Mesodermal cell (in vitro differentiated cells): ENCODE measurements around the gene SMIM9.
"Not testable (repeated sequence)": the region's sequence is repeated elsewhere in the genome, so short reads cannot be mapped to it uniquely, and the experiment has no call there.

Experiments used
- H3K27ac ChIP-seq: 2 replicates; pipeline ENCODE4 v1.7.0; 2013; ENCODE audit warnings: mild to moderate bottlenecking, low read depth, low read length, moderate library complexity; ENCODE audit not compliant: severe bottlenecking
- H3K36me3 ChIP-seq: 2 replicates; pipeline ENCODE4 v1.7.1; 2013; ENCODE audit warnings: mild to moderate bottlenecking, low read length, moderate library complexity; ENCODE audit not compliant: control insufficient read depth, insufficient read depth
- H3K4me1 ChIP-seq: one replicate; pipeline ENCODE4 v1.7.1; 2013; ENCODE audit warnings: mild to moderate bottlenecking, low read length; ENCODE audit not compliant: insufficient read depth, control insufficient read depth, poor library complexity, severe bottlenecking
- H3K4me3 ChIP-seq: 2 replicates; pipeline ENCODE4 v1.7.0; 2013; ENCODE audit warnings: low read length, control low read depth, mild to moderate bottlenecking; ENCODE audit not compliant: insufficient read depth, poor library complexity, severe bottlenecking; ENCODE audit errors: extremely low read depth
- H3K9me3 ChIP-seq: 2 replicates; pipeline ENCODE4 v1.7.1; 2013; ENCODE audit warnings: mild to moderate bottlenecking, low read length, moderate library complexity; ENCODE audit not compliant: control insufficient read depth
- WGBS, 2 experiments: methylation state at CpG; one replicate each; pipeline ENCODE4 v1.1.5; 2013; ENCODE audit warnings: missing lambda C conversion rate in 2 of 2; ENCODE audit not compliant: insufficient coverage in 2 of 2; 5-methylcytosine and 5-hydroxymethylcytosine counted together

Gene SMIM9

DNA sequence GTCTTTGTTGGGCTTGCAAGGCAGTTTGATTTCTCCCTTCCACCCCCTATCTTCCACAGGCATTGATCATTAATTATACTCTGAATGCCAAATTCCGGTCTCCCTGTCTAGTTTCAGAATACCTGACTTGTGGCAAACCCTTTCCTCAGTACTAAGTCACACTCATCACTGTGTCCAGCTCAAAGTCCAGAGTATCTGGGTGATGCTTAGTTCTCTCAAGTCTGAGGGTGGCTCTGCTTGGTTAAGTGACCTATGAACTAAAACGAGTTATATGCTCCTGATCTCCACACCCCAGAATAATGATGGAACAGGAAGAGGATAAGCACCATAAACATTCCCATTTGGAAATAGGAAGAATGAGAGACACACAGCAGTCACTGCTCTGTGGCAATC is 6.5 kb downstream of the SMIM9 start:
- no peak overlapping the region for H3K4me3 ChIP-seq
- H3K36me3 ChIP-seq, result no peaks in the 10 kb centered on the region
- H3K9me3 ChIP-seq, result no peaks in the 10 kb centered on the region
- no peaks in the 10 kb centered on the region for H3K4me1 ChIP-seq
- no peak overlapping the region for H3K27ac ChIP-seq
- WGBS, 2 experiments, result 93 to 100% methylated on average over 1 to 2 of the region's 2 CpGs

GRCh38 chrX:154827194-154828015 is 7.1 kb downstream of the SMIM9 start:
- Histone ChIP-seq H3K9me3 (no peaks in the 10 kb centered on the region), H3K4me3 (no peak overlapping the region), H3K27ac (no peak overlapping the region), H3K4me1 (no peaks in the 10 kb centered on the region), H3K36me3 (no peaks in the 10 kb centered on the region)
- WGBS, 2 experiments, result 69 to 100% methylated on average over 1 to 3 of the region's 4 CpGs

DNA sequence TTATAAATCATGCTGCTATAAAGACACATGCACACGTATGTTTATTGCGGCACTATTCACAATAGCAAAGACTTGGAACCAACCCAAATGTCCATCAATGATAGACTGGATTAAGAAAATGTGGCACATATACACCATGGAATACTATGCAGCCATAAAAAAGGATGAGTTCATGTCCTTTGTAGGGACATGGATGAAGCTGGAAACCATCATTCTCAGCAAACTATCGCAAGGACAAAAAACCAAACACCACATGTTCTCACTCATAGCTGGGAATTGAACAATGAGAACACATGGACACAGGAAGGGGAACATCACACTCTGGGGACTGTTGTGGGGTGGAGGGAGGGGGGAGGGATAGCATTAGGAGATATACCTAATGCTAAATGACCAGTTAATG is 8.9 kb downstream of the SMIM9 start:
- not testable (repeated sequence) for H3K4me3 ChIP-seq, H3K27ac ChIP-seq, H3K4me1 ChIP-seq, H3K9me3 ChIP-seq, H3K36me3 ChIP-seq
- no CpG with 5 or more reads among the region's 3 CpGs for WGBS, 2 experiments

GRCh38 chrX:154824638-154825037 is 9.8 kb downstream of the SMIM9 start:
- H3K27ac ChIP-seq, result no peak overlapping the region
- H3K4me1 ChIP-seq, result no peaks in the 10 kb centered on the region
- H3K9me3 ChIP-seq, result no peaks in the 10 kb centered on the region
- no CpG with 5 or more reads among the region's 1 CpG for WGBS, 2 experiments
- no peak overlapping the region for H3K4me3 ChIP-seq
- no peaks in the 10 kb centered on the region for H3K36me3 ChIP-seq

- H3K27ac ChIP-seq, result no peak overlapping the region
- H3K36me3 ChIP-seq, result no peaks in the 10 kb centered on the region
- H3K9me3 ChIP-seq, result no peaks in the 10 kb centered on the region
- no peaks in the 10 kb centered on the region for H3K4me1 ChIP-seq
- no peak overlapping the region for H3K4me3 ChIP-seq
- WGBS, 2 experiments, result 79 to 80% methylated on average over 1 to 2 of the region's 3 CpGs
Observed at GRCh38 chrX:154822029-154822428, 12.4 kb downstream of the SMIM9 start.

DNA sequence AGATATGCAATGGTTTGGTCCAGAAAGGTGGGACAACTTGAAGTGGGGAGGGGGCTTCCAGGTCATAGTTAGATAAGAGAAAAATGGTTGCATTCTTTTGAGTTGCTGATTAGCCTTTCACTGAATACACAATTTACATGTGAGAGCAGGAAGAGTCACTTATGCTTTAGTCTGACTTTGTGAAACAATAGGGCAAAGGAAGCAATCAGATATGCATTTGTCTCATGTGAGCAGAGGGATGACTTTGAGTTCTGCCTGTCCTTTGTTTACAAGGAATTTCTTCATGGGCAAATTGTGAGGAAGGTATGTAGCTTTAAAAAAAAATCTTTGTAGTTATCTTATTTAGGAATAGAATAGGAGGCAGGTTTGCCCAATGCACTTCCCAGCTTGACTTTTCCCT is 12.9 kb downstream of the SMIM9 start:
- Histone ChIP-seq H3K4me1 (no peaks in the 10 kb centered on the region), H3K27ac (no peak overlapping the region), H3K9me3 (no peaks in the 10 kb centered on the region), H3K36me3 (no peaks in the 10 kb centered on the region), H3K4me3 (no peak overlapping the region)

DNA sequence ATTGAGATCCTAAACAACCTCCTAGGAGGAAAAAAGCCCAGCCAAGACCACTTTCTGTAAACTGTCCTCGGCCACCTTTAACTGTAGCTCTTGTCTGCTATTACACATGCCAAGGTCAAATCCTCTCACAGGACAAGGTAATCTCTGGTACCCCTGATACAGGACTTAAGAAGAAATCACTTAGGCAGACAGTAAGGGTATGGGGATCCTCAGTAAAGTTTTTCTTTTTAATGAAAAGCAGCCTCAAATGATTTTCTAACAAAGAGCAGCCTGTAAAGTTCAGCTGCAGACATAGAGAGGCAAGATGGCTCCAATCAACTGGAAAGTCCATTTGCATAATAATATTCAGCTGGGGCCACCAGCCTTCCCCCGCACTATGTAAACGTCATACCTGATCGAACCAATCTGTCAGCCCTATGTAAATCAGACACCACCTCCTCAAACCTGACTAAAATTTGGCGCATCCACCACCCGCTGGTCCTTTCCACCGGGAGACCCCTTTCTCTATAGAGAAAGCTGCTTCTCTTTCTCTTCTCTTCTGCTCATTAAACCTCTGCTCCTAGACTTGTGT is 14.6 kb downstream of the SMIM9 start:
- Histone ChIP-seq H3K9me3 (no peaks in the 10 kb centered on the region), H3K27ac (no peak overlapping the region), H3K4me1 (no peaks in the 10 kb centered on the region), H3K36me3 (no peaks in the 10 kb centered on the region), H3K4me3 (no peak overlapping the region)
- WGBS, 2 experiments, result 65 to 70% methylated on average over 2 to 5 of the region's 7 CpGs

GRCh38 chrX:154818916-154819770 is 15.3 kb downstream of the SMIM9 start:
- no peaks in the 10 kb centered on the region for H3K4me1 ChIP-seq
- H3K36me3 ChIP-seq, result no peaks in the 10 kb centered on the region
- WGBS, 2 experiments, result 92 to 96% methylated on average over 5 to 7 of the region's 11 CpGs
- H3K27ac ChIP-seq, result no peak overlapping the region
- H3K4me3 ChIP-seq, result no peak overlapping the region
- no peaks in the 10 kb centered on the region for H3K9me3 ChIP-seq

DNA sequence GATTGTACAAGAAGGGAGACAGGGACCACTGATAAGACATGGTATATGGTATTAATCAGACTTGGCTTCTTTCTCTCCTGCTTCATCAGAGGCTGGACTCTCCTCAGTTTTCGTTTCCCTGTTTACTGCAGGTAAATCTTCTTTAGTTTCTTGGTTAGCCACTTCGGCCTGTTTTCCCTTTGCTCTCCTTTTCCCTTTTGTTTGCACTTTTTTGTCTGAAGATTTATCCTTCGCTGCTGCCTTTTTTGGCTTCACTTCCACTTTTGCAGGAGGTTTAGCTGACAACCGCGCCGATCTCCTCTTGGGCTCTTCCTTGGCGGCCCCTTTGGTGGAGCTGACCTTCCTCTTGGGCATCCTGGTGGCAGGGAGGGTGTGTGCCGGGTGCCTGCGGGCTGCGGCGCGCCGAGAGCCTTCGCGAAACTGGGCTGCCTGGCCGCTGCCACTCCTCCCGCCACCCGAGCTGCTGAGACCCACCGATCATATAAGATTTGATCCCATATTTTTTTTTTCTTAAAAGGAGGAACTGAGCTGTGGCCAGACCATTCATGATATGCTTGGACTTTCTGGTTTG is 17.3 kb downstream of the SMIM9 start:
- H3K27ac ChIP-seq, H3K9me3 ChIP-seq, H3K4me1 ChIP-seq, H3K4me3 ChIP-seq, H3K36me3 ChIP-seq: not testable (repeated sequence)
- 95 to 96% methylated on average over 4 to 13 of the region's 19 CpGs for WGBS, 2 experiments

DNA sequence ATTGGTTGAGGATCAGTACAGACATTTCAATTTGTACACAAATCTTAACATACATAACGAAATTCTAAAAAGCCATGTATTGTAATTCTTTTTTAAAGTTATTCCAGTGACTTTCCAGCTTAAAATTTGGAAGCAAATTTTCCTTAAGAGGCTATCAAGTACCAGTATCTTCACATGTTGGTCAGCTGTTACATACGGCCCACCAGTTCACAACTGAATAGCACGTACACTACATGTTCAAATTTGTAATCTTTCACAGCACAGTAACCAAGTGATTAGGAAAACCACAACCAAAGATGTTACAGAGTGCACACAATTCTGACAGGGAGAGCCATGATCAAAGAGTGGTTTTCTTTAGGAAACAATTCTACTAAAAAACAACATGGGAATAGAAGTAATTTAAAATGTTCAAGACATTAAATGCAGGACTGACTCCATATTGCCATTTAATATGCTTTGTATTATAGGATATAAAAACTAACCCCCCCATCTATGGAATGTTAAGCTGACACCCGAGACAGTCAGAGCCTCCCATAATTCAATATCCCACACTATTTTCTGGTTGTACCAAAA is 18.1 kb downstream of the SMIM9 start:
- not testable (repeated sequence) for H3K36me3 ChIP-seq, H3K9me3 ChIP-seq, H3K4me1 ChIP-seq, H3K27ac ChIP-seq, H3K4me3 ChIP-seq
- 100% methylated on average over 1 of the region's 4 CpGs; no CpG with 5 or more reads in 1 of the 2 experiments for WGBS, 2 experiments
